A673 (cell line): ENCODE measurements around the gene HGFAC. TPM values are rescaled to one million over a fixed set of nuclear protein-coding genes. Genes with fewer than 3 reads are reported as not detected.

Experiments
- BruUV-seq: library from RNA; stranded (reverse); fragments of 400-500 nt; replicated peaks from 2 replicates; lab custom pipeline; 2021; lab: Mats Ljungman, UMichigan
- CTCF ChIA-PET: fragments of 300-600 bp; sonication (Branson Sonifier 250); formaldehyde crosslinking; loops from one replicate; lab custom pipeline; 2022; ENCODE audit warnings: antibody characterized with exemption; lab: Charles Lee
- POLR2A ChIA-PET: fragments of 300-600 bp; sonication (Branson Sonifier 250); formaldehyde crosslinking; loops from one replicate; lab custom pipeline; 2022; ENCODE audit warnings: antibody characterized with exemption; ENCODE audit not compliant: low non-redundant PET; lab: Charles Lee
- DNase-seq: peaks from one replicate; pipeline ENCODE4 v3.0.0-alpha.2; 2015; ENCODE audit warnings: low spot score
- H3K27ac ChIP-seq: fragments of 200-600 bp; sonication (generic); 2 replicates; pipeline ENCODE4 v1.5.1; 2016; ENCODE audit warnings: mixed run types, low read depth, mild to moderate bottlenecking, mixed read lengths, antibody characterized with exemption, low read length; ENCODE audit not compliant: poor library complexity, severe bottlenecking
- H3K27me3 ChIP-seq: fragments of 200-600 bp; sonication (generic); replicated peaks from 2 replicates; pipeline ENCODE4 v1.6.1; 2017; ENCODE audit warnings: mixed run types, low read depth, mild to moderate bottlenecking, mixed read lengths, antibody characterized with exemption, low read length; ENCODE audit not compliant: insufficient read depth, poor library complexity
- H3K36me3 ChIP-seq: fragments of 200-600 bp; sonication (generic); 2 replicates; pipeline ENCODE4 v1.6.1; 2016; ENCODE audit warnings: mixed run types, mild to moderate bottlenecking, mixed read lengths, antibody characterized with exemption, low read length; ENCODE audit not compliant: insufficient read depth, poor library complexity, severe bottlenecking
- H3K4me1 ChIP-seq: fragments of 200-600 bp; sonication (generic); 2 replicates; pipeline ENCODE4 v1.6.1; 2017; ENCODE audit warnings: mixed run types, mild to moderate bottlenecking, mixed read lengths, antibody characterized with exemption, low read length; ENCODE audit not compliant: insufficient read depth, poor library complexity, severe bottlenecking
- H3K4me3 ChIP-seq: fragments of 200-600 bp; sonication (generic); 2 replicates; pipeline ENCODE4 v1.5.1; 2016; ENCODE audit warnings: low read depth, mixed run types, mild to moderate bottlenecking, mixed read lengths, low read length; ENCODE audit not compliant: poor library complexity, severe bottlenecking
- H3K9me3 ChIP-seq: fragments of 200-600 bp; sonication (generic); 2 replicates; pipeline ENCODE4 v1.6.1; 2016; ENCODE audit warnings: mixed run types, low read depth, mild to moderate bottlenecking, mixed read lengths, antibody characterized with exemption, low read length; ENCODE audit not compliant: poor library complexity, severe bottlenecking
- EZH2 ChIP-seq: fragments of 200-600 bp; sonication (generic); IDR thresholded peaks from 2 replicates; pipeline ENCODE4 v1.6.1; 2017; ENCODE audit warnings: borderline replicate concordance, low read depth, mild to moderate bottlenecking, mixed read lengths, antibody characterized with exemption, low read length; ENCODE audit not compliant: poor library complexity, severe bottlenecking
- intact Hi-C: fragments of 100-400 bp; cut with micrococcal nuclease; formaldehyde crosslinking; loops from one replicate; pipeline ENCODE4 v1.10.0; 2022; ENCODE audit not compliant: unreplicated experiment
- total RNA-seq: library from RNA; stranded (reverse); gene quantifications from 2 replicates; pipeline ENCODE4 v1.2.3, GENCODE V29; 2021
- TF ChIP-seq, protein P1 (sequence below): fragments of 300-800, 200-600 bp; sonication (generic); conservative IDR thresholded peaks from 2 replicates; pipeline ENCODE4 v1.5.1; 2017; ENCODE audit warnings: low read depth, mild to moderate bottlenecking, antibody characterized with exemption, low read length, moderate library complexity, mixed read lengths

HGFAC gene
- total RNA-seq, 1 experiment from 2014 or later: 4.8 TPM

DNA sequence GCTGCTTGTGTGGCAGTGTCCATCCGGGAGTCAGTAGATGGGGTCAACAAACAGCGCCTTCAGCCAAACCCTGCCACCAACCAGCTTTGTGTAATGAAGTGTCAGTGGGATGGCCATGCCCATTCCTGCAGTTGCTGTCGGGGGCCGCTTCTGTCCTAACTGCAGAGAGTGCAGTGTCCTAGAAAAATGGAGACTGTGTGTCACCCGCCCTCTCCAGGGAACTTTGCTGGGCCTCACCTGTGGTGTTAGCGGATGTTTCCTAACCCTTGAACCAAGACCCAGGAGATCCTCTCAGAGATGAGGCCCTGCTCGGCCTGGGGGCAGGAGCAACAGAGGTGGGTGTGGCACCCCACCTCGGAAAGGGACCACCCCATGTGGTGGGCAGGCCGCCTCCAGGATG is 35.3 kb upstream of the HGFAC start:
- TF ChIP-seq, protein P1, sequence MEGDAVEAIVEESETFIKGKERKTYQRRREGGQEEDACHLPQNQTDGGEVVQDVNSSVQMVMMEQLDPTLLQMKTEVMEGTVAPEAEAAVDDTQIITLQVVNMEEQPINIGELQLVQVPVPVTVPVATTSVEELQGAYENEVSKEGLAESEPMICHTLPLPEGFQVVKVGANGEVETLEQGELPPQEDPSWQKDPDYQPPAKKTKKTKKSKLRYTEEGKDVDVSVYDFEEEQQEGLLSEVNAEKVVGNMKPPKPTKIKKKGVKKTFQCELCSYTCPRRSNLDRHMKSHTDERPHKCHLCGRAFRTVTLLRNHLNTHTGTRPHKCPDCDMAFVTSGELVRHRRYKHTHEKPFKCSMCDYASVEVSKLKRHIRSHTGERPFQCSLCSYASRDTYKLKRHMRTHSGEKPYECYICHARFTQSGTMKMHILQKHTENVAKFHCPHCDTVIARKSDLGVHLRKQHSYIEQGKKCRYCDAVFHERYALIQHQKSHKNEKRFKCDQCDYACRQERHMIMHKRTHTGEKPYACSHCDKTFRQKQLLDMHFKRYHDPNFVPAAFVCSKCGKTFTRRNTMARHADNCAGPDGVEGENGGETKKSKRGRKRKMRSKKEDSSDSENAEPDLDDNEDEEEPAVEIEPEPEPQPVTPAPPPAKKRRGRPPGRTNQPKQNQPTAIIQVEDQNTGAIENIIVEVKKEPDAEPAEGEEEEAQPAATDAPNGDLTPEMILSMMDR: no peak
- no peak for TF ChIP-seq EZH2
- no peak for DNase-seq
- intact Hi-C loops: no loop called here
- Histone ChIP-seq H3K27ac (no peak overlapping the region), H3K4me3 (no peak overlapping the region), H3K36me3 (no peaks in the 10 kb centered on the region), H3K27me3 (no peaks in the 10 kb centered on the region), H3K9me3 (peaks cover 4% of the 10 kb centered on the region), H3K4me1 (peaks cover 21% of the 10 kb centered on the region)
- ChIA-PET POLR2A (no interaction called here), CTCF (no interaction called here)
- no TSS peak for BruUV-seq

DNA sequence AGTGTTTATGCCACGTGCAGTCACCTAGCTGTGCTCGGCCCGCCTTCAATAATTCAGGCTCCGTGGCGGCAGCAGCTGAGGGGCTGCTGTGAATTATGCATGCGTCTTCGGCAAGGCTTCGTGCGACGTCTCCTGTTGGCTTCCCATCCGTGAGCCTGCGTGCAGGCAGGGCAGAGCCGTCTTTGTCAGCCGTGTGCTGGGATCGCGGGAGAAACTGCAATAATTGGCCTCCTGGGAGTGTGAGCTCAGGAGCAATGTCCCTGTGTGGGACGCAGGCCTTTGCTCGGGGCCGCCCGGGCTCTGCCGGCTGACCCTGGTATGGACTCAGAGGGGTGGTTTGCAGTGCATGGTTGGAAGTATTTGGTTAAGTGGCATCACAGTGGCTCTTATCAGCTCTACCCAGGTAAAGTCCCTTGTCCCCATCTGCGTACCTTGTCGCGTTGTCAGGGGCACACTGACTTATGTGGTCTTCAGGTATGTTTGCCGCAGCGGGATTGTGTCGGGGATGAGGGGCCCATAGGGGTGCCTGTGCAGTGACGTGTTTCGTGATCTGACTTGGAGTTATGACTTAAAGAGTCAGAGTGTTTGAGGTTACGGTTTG is 34.5 kb upstream of the HGFAC start:
- ChIA-PET POLR2A (no interaction called here), CTCF (no interaction called here)
- Histone ChIP-seq H3K27me3 (no peaks in the 10 kb centered on the region), H3K9me3 (peaks cover 4% of the 10 kb centered on the region), H3K4me1 (peaks cover 21% of the 10 kb centered on the region), H3K4me3 (no peak overlapping the region), H3K27ac (no peak overlapping the region), H3K36me3 (no peaks in the 10 kb centered on the region)
- no TSS peak for BruUV-seq
- DNase-seq: no peak
- TF ChIP-seq, protein P1: no peak
- TF ChIP-seq EZH2: no peak
- intact Hi-C loops: no loop called here

DNA sequence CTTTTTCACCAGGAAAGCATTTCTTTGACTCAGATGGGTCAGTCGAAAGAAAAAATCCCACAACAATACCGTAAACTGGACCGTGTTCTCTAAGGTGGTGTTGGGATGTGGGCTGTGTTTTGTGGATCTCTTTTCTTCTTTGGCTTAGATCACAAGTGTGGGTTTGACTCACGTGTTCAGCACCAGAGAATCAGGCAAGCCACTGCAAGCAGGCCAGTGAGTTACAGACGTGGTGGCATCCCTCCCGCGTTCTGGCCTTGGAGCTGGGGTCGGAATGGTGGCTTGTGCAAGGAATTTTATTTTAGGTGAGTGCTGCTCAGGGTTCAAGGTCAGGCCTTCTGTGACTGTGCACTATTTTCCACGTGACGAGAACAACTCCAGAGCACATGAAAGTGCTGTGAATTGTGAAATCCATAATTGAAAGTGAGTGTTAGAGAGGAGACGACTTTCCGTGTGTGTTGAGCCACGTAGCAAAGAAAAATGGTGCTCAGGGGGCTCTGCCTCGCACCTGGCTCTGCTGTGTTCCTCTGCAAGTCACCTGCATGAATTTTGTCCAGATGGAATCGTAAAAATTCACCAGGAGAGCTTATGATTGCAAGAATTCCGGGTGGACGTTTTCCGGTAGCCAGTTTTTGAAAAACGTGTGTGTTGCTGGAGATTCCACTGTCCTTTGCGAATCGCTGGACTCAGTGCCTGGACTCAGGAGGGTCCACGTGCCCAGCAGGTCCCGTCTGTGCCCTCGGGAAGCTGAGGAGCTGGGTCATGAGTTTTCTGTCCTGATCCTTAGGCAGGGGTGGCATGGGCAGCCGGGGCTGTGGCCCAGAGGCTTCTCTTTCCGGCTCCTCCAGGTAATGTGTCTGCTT is 33.6 kb upstream of the HGFAC start:
- no peak overlapping the region for H3K27ac ChIP-seq
- no peak for DNase-seq
- H3K4me1 ChIP-seq: peaks cover 21% of the 10 kb centered on the region
- no TSS peak for BruUV-seq
- ChIA-PET POLR2A (no interaction called here), CTCF (no interaction called here)
- TF ChIP-seq, protein P1: no peak
- no peak for TF ChIP-seq EZH2
- H3K36me3 ChIP-seq: no peaks in the 10 kb centered on the region
- intact Hi-C loops: no loop called here
- no peaks in the 10 kb centered on the region for H3K27me3 ChIP-seq
- peaks cover 4% of the 10 kb centered on the region for H3K9me3 ChIP-seq
- no peak overlapping the region for H3K4me3 ChIP-seq
